Measurements from ENCODE around the gene MFAP5.

GRCh38 chr12:8672381-8672780, 9.8 kb upstream of the MFAP5 start:
- no peak for TF ChIP-seq POLR2A (IDR thresholded peaks at IDR 0.05; ENCODE audit: low read depth, low read length)
- TF ChIP-seq PAX5 (IDR thresholded peaks at IDR 0.05; ENCODE audit: insufficient read depth, low read length, severe bottlenecking): no peak
- TF ChIP-seq POLR2AphosphoS5 (IDR thresholded peaks at IDR 0.05; ENCODE audit: low read depth, low read length): no peak

Measured in GM12891 (cell line).